ENCODE measurements around the gene ABCD1. TPM values are rescaled to one million over a fixed set of nuclear protein-coding genes. Genes with fewer than 3 reads are reported as not detected.

Gene ABCD1
- total and polyA plus RNA-seq, 10 of the 15 experiments (the other 5 are each of a cell fraction or from before 2014, with no cell fraction given): 0.13 to 6.5 (median 1.4) TPM

GRCh38 chrX:153692003-153692402, 32.7 kb upstream of the ABCD1 start:
- Histone ChIP-seq H3K9me3 (replicated peaks; ENCODE audit: control insufficient read depth, insufficient read depth, low read length) (no peaks in the 10 kb centered on the region), H2AFZ (ENCODE audit: control insufficient read depth, low read depth, low read length) (no peak overlapping the region), H3K4me3 (no peak overlapping the region), H3K79me2 (ENCODE audit: control insufficient read depth, insufficient read depth, low read length) (no peaks in the 10 kb centered on the region), H3K27me3 (replicated peaks in 1 of 2; ENCODE audit: control insufficient read depth in 2 of 2, insufficient read depth in 2 of 2, low read length in 1 of 2) (no peaks in the 10 kb centered on the region), H3K27ac (ENCODE audit: control insufficient read depth, insufficient read depth) (no peak overlapping the region), H3K4me2 (ENCODE audit: control insufficient read depth, insufficient read depth) (no peak overlapping the region), H3K9ac (ENCODE audit: control insufficient read depth, insufficient read depth, low read length) (no peak overlapping the region), H4K20me1 (ENCODE audit: control insufficient read depth, insufficient read depth) (no peaks in the 10 kb centered on the region), H3K4me1 (ENCODE audit: control insufficient read depth, insufficient read depth, low read length) (no peaks in the 10 kb centered on the region), H3K36me3 (ENCODE audit: control insufficient read depth in 2 of 2, insufficient read depth in 2 of 2, low read length in 1 of 2) (no peaks in the 10 kb centered on the region)
- ChIA-PET SMC1A (ENCODE audit: uncharacterized antibody, unreplicated experiment) (no interaction called here), RAD21 (ENCODE audit: unreplicated experiment) (no interaction called here), POLR2A (no interaction called here), CTCF (no interaction called here)
- 43% methylated on average over 4 of the region's 4 CpGs for WGBS (ENCODE audit: insufficient coverage, insufficient replicate concordance, low lambda C conversion rate, missing lambda C conversion rate)
- DNase-seq (ENCODE audit: low read depth, low spot score): no peak
- intact Hi-C loops (cut with micrococcal nuclease; ENCODE audit: unreplicated experiment): no loop called here
- no TSS peak for BruUV-seq (replicated peaks)
- in situ Hi-C loops (cut with MboI): no loop called here
- ATAC-seq: no peak
- FAIRE-seq: no peak
- TF ChIP-seq CHD2 (IDR thresholded peaks at IDR 0.05; ENCODE audit: borderline replicate concordance, low read depth, low read length): no peak
- TF ChIP-seq SMAD1 (IDR thresholded peaks at IDR 0.05; ENCODE audit: low read depth, partially characterized antibody): no peak
- no peak for TF ChIP-seq TBL1XR1 (IDR thresholded peaks at IDR 0.05; ENCODE audit: low read depth, low read length)
- no peak for TF ChIP-seq TCF12 (IDR thresholded peaks at IDR 0.05; ENCODE audit: low read depth, low read length)
- TF ChIP-seq SMARCA5 (IDR thresholded peaks at IDR 0.05): no peak
- no peak for TF ChIP-seq BACH1 (IDR thresholded peaks at IDR 0.05; ENCODE audit: borderline replicate concordance)
- no peak for TF ChIP-seq RUNX3 (IDR thresholded peaks at IDR 0.05; ENCODE audit: low read length)
- TF ChIP-seq RELB (IDR thresholded peaks at IDR 0.05; ENCODE audit: low read depth): no peak
- TF ChIP-seq ATF3 (IDR thresholded peaks at IDR 0.05; ENCODE audit: borderline replicate concordance, extremely low read depth, low read depth, low read length): no peak
- no peak for TF ChIP-seq HSF1 (IDR thresholded peaks at IDR 0.05; ENCODE audit: low read depth, low read length)
- TF ChIP-seq CREB1 (IDR thresholded peaks at IDR 0.05; ENCODE audit: low read depth): no peak
- no peak for TF ChIP-seq CBX5 (IDR thresholded peaks at IDR 0.05; ENCODE audit: low read depth)
- TF ChIP-seq SMAD5 (IDR thresholded peaks at IDR 0.05; ENCODE audit: low read depth): no peak
- TF ChIP-seq NFXL1 (IDR thresholded peaks at IDR 0.05; ENCODE audit: borderline replicate concordance): no peak
- no peak for TF ChIP-seq CEBPB (IDR thresholded peaks at IDR 0.05; ENCODE audit: borderline replicate concordance in 1 of 2, low read depth in 2 of 2, low read length in 2 of 2)
- TF ChIP-seq JUNB (IDR thresholded peaks at IDR 0.05): no peak
